SK-N-SH (cell line): ENCODE data around the gene NAA38.
A peak's percentile ranks its signal among the peaks of the same experiment; 100 is the strongest.

ENCODE experiments used
- EP300 ChIP-seq, 2 experiments: IDR thresholded peaks; 2 replicates each; pipeline versions ENCODE4 v1.4.0 to v1.6.1; 2012; ENCODE audit warnings: borderline replicate concordance in 1 of 2, low read depth in 1 of 2, low read length in 1 of 2
- FOSL2 ChIP-seq: IDR thresholded peaks from 2 replicates; pipeline ENCODE4 v1.4.0; 2012; ENCODE audit warnings: low read depth, mild to moderate bottlenecking, moderate library complexity, borderline replicate concordance
- JUND ChIP-seq: IDR thresholded peaks from 2 replicates; pipeline ENCODE4 v1.4.0; 2012
- MXI1 ChIP-seq: IDR thresholded peaks from 2 replicates; pipeline ENCODE4 v1.6.1; 2012; ENCODE audit warnings: mild to moderate bottlenecking, low read depth, low read length, improper control_type of control experiment
- NRF1 ChIP-seq: IDR thresholded peaks from 2 replicates; pipeline ENCODE4 v1.6.1; 2012; ENCODE audit warnings: low read depth, mild to moderate bottlenecking, low read length
- RAD21 ChIP-seq: IDR thresholded peaks from 2 replicates; pipeline ENCODE4 v1.6.1; 2012; ENCODE audit warnings: mild to moderate bottlenecking, low read length
- SMC3 ChIP-seq: IDR thresholded peaks from 2 replicates; pipeline ENCODE4 v1.6.1; 2012; ENCODE audit warnings: low read depth, low read length, improper control_type of control experiment
- TF ChIP-seq, protein P1 (sequence below): fragments of 200-600 bp; sonication (generic); IDR thresholded peaks from 2 replicates; pipeline ENCODE4 v1.6.1; 2017; ENCODE audit warnings: antibody characterized with exemption, mild to moderate bottlenecking, moderate library complexity
- TF ChIP-seq, protein P2 (sequence below): IDR thresholded peaks from 2 replicates; pipeline ENCODE4 v1.4.0; 2012; ENCODE audit warnings: low read depth

GRCh38 chr17:7825206-7825990, 32.0 kb downstream of the NAA38 start:
- no peak for TF ChIP-seq EP300 (IDR thresholded peaks at IDR 0.05; ENCODE audit: borderline replicate concordance in 1 of 2, low read depth in 1 of 2, low read length in 1 of 2)
- TF ChIP-seq, protein P1, sequence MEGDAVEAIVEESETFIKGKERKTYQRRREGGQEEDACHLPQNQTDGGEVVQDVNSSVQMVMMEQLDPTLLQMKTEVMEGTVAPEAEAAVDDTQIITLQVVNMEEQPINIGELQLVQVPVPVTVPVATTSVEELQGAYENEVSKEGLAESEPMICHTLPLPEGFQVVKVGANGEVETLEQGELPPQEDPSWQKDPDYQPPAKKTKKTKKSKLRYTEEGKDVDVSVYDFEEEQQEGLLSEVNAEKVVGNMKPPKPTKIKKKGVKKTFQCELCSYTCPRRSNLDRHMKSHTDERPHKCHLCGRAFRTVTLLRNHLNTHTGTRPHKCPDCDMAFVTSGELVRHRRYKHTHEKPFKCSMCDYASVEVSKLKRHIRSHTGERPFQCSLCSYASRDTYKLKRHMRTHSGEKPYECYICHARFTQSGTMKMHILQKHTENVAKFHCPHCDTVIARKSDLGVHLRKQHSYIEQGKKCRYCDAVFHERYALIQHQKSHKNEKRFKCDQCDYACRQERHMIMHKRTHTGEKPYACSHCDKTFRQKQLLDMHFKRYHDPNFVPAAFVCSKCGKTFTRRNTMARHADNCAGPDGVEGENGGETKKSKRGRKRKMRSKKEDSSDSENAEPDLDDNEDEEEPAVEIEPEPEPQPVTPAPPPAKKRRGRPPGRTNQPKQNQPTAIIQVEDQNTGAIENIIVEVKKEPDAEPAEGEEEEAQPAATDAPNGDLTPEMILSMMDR, result peak; percentile 40
- TF ChIP-seq, protein P2, sequence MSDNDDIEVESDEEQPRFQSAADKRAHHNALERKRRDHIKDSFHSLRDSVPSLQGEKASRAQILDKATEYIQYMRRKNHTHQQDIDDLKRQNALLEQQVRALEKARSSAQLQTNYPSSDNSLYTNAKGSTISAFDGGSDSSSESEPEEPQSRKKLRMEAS, result no peak
- no peak for TF ChIP-seq JUND
- TF ChIP-seq FOSL2, result no peak
- TF ChIP-seq SMC3, result no peak; the same call in 1 of the 2 replicates
- TF ChIP-seq NRF1, result no peak
- TF ChIP-seq RAD21, result peak; percentile 28; the same call in 1 of the 2 replicates
- TF ChIP-seq MXI1, result peak; percentile 81; the same call in 1 of the 2 replicates
